Subcutaneous adipose tissue (tissue), 4 donors: ENCODE measurements around the gene NECTIN1. TPM values are rescaled to one million over a fixed set of nuclear protein-coding genes. Genes with fewer than 3 reads are reported as not detected.

Experiments used
- total RNA-seq, 4 donors: library from RNA; depleted of rRNA; stranded (reverse); fragments of >200 nt; gene quantifications; one replicate each; pipeline ENCODE4 v1.1.0, GENCODE V29; 2016
- TF ChIP-seq, protein P1 (sequence below): fragments of 450-650 bp; IDR thresholded peaks from one replicate; pipeline ENCODE4 v1.5.1; 2016; ENCODE audit warnings: low read depth, mild to moderate bottlenecking, control low read depth, antibody characterized with exemption, moderate library complexity

The NECTIN1 gene, protein sequence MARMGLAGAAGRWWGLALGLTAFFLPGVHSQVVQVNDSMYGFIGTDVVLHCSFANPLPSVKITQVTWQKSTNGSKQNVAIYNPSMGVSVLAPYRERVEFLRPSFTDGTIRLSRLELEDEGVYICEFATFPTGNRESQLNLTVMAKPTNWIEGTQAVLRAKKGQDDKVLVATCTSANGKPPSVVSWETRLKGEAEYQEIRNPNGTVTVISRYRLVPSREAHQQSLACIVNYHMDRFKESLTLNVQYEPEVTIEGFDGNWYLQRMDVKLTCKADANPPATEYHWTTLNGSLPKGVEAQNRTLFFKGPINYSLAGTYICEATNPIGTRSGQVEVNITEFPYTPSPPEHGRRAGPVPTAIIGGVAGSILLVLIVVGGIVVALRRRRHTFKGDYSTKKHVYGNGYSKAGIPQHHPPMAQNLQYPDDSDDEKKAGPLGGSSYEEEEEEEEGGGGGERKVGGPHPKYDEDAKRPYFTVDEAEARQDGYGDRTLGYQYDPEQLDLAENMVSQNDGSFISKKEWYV
- total RNA-seq, result 1 to 10 TPM; 1.7 to 4.1 (median 2.5) TPM

DNA sequence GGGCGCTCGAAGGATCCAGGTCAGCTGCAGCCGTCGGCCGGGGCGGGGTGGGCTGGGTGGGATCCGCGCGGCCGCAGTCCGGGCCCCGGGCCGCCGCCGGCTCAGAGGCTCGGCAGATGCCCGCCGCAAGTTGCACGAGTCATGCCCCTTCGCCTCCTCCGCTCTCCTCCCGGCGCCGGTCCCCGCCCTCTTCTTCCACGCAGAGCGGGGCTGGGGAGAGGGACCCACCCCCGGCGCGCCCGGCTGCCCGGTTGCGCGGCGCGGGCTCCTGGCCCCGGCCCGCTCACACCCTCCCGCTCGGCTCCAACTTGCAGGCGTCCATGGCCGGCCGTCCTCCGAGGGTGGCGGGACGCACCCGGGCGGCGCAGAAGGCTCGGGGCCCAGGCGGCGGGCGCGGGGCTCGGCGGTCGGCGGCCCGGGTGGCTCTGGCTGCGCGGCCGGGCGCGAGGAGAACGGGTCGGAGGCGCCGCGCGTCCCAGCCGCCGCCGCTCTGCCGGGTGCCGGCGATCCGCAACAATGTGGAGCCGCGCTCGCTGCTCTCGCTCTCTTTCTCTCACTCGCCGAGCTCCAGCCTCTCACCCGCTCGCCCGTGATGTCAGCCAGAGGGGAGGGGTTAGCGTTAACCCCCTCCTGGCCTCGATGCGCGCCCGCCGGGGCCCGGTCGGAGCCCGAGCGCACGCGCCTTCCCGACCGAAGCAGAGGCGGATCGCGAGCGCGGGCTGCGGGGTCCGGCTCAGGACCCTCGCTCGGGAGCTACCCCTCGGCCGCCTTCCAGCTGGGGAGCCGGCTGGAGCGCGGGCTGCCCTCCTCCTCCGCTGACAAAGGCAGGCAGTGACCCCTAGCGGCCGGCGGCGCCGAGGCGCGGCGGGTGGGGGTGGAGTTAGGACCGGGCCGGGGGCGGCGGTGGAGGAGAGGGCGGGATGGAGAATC is at the start of gene NECTIN1:
TSS of gene NECTIN1 (minus strand) at position 550 of the 930 bp plus-strand sequence. CDS start 647 bp downstream, outside the sequence.
- TF ChIP-seq, protein P1, sequence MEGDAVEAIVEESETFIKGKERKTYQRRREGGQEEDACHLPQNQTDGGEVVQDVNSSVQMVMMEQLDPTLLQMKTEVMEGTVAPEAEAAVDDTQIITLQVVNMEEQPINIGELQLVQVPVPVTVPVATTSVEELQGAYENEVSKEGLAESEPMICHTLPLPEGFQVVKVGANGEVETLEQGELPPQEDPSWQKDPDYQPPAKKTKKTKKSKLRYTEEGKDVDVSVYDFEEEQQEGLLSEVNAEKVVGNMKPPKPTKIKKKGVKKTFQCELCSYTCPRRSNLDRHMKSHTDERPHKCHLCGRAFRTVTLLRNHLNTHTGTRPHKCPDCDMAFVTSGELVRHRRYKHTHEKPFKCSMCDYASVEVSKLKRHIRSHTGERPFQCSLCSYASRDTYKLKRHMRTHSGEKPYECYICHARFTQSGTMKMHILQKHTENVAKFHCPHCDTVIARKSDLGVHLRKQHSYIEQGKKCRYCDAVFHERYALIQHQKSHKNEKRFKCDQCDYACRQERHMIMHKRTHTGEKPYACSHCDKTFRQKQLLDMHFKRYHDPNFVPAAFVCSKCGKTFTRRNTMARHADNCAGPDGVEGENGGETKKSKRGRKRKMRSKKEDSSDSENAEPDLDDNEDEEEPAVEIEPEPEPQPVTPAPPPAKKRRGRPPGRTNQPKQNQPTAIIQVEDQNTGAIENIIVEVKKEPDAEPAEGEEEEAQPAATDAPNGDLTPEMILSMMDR, result no peak

DNA sequence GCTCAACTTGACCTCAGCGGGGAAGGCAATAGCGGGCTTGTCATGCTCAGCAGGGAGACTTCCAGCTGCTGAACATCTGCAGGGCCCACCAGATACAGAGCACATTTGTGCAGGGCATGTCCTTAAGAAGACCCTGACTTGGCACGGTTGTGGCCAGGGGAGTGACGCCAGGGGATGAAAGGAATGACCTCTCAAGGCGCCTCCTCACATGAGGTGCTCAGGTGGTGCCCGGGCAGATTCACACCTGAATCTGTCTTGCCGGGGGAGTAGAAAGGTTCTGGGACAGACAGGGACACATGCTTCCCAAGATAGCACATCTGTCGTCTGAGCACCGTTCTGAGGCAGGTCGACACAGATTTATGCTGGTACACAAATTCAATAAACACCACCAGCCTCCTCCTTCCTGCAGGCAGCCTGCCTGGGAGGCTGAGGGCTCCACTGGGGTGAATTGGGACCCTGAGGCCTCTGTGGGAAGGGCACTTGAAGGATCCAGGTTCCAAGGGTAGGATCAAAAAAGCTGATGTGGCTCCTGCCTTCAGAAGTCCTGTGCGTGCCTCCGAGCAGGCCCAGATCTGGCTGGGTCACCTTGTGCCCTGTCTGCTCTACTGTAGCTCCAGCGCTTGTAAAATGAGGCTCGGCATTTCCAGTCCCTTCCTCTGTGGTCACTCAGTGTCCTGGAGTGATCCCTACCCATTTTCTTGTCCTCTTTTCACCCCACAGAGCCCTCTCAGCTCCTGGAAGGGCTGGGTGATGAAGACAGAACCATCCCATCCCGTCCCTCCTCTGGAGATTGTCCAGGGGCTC is 49.6 kb upstream of the NECTIN1 start:
- TF ChIP-seq, protein P1, result no peak

- TF ChIP-seq, protein P1, result no peak
These were observed 48.9 kb upstream of the NECTIN1 start for GRCh38 chr11:119777940-119778339.

DNA sequence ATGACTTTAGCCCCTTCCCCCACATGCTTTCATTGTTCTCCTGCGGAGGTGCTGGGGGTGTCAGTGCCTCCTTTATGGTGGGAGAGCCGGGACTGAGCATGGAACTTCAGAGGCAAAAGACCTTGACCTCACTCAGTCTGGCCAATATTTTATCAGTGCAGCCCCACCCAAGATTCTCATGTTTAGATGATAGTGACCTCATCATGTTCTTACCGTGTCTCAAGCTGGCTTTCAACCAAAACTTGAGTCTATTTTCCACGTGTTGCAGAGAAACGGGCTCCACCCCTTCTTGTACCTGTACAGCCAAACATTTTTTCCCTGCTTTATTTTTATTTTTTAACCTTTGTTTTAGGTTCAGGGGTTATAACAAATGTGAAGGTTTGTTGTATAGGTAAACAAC is 47.7 kb upstream of the NECTIN1 start:
- TF ChIP-seq, protein P1, result no peak

- TF ChIP-seq, protein P1, result no peak
These were observed 47.1 kb upstream of the NECTIN1 start for GRCh38 chr11:119776031-119776636.

- TF ChIP-seq, protein P1, result no peak
These were observed 45.3 kb upstream of the NECTIN1 start for GRCh38 chr11:119774172-119774763.
